Hepatocyte (in vitro differentiated cells): ENCODE results near the gene XYLT1.

Experiments used
- EZH2 ChIP-seq: fragments of 200-600 bp; sonication (generic); IDR thresholded peaks from 2 replicates; pipeline ENCODE4 v1.6.1; 2016; ENCODE audit warnings: antibody characterized with exemption, mild to moderate bottlenecking, borderline replicate concordance
- TF ChIP-seq, protein P1 (sequence below): fragments of 200-600 bp; sonication (generic); IDR thresholded peaks from 2 replicates; pipeline ENCODE4 v1.5.1; 2016; ENCODE audit warnings: antibody characterized with exemption, mild to moderate bottlenecking; ENCODE audit not compliant: poor library complexity

DNA sequence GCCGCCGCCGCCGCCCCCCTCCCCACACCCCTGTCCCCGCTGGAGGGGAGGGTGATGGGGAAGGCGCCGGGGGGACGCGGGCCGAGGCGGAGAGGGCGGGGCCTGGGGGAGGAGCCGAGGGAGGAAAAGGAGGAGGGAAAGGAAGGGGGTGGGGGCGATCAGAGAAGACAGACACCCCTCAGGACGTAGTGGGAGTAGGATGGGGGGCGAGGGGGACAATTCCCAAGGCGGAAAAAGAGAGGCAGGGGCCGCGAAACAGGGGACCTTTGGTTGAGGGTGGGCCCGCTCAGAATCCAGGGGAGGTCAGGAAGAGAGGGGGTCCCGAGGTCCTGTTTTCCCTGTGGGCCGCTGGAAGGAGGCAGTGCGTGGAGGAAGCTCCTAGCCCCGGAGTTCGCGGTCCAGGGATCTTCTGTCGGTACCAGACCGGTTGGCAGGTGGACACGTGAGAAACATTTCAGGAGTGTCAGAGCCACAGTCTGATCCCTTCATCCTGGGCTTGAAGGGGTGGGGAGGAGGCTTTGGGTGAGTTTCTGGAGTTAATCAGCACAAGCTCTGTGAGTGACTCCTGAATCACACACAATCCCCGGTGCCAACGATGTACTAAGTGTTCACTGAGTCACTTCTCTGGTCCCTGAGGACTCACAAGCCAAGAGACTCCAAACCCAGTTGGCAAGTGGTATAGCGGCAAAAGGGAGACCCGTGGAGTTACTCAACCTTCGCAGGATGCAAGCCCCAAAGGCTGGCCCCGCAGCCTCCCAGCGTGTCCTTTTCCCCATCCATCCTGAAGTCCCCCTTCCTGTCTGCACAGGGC, at the start of gene XYLT1:
- TF ChIP-seq, protein P1, sequence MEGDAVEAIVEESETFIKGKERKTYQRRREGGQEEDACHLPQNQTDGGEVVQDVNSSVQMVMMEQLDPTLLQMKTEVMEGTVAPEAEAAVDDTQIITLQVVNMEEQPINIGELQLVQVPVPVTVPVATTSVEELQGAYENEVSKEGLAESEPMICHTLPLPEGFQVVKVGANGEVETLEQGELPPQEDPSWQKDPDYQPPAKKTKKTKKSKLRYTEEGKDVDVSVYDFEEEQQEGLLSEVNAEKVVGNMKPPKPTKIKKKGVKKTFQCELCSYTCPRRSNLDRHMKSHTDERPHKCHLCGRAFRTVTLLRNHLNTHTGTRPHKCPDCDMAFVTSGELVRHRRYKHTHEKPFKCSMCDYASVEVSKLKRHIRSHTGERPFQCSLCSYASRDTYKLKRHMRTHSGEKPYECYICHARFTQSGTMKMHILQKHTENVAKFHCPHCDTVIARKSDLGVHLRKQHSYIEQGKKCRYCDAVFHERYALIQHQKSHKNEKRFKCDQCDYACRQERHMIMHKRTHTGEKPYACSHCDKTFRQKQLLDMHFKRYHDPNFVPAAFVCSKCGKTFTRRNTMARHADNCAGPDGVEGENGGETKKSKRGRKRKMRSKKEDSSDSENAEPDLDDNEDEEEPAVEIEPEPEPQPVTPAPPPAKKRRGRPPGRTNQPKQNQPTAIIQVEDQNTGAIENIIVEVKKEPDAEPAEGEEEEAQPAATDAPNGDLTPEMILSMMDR, result no peak
- no peak for TF ChIP-seq EZH2
